HEK293 (cell line): ENCODE results near the gene OPA3.

Source experiments
- BCL11B ChIP-seq: fragments of 450-650 bp; formaldehyde crosslinking; IDR thresholded peaks from 2 replicates; pipeline ENCODE4 v1.5.1; 2016; ENCODE audit warnings: low read depth, missing biosample characterization, missing genetic modification characterization
- GLIS1 ChIP-seq: fragments of 450-650 bp; formaldehyde crosslinking; IDR thresholded peaks from 2 replicates; pipeline ENCODE4 v1.5.1; 2016; ENCODE audit warnings: missing biosample characterization, missing genetic modification characterization
- GLIS2 ChIP-seq: fragments of 450-650 bp; formaldehyde crosslinking; IDR thresholded peaks from 2 replicates; pipeline ENCODE4 v1.5.1; 2016; ENCODE audit warnings: missing biosample characterization, missing genetic modification characterization
- KLF17 ChIP-seq: fragments of 450-650 bp; formaldehyde crosslinking; IDR thresholded peaks from 2 replicates; pipeline ENCODE4 v1.5.1; 2016; ENCODE audit warnings: missing biosample characterization, missing genetic modification characterization
- KLF7 ChIP-seq: fragments of 450-650 bp; formaldehyde crosslinking; IDR thresholded peaks from 2 replicates; pipeline ENCODE4 v1.5.1; 2016; ENCODE audit warnings: missing biosample characterization, missing genetic modification characterization, borderline replicate concordance
- KLF8 ChIP-seq: fragments of 450-650 bp; formaldehyde crosslinking; IDR thresholded peaks from 2 replicates; pipeline ENCODE4 v1.5.1; 2016; ENCODE audit warnings: missing biosample characterization, missing genetic modification characterization
- KLF9 ChIP-seq: fragments of 450-650 bp; formaldehyde crosslinking; IDR thresholded peaks from 2 replicates; pipeline ENCODE4 v1.5.1; 2016; ENCODE audit warnings: missing biosample characterization, missing genetic modification characterization, low read depth
- MEIS1 ChIP-seq: sonication (generic); formaldehyde crosslinking; IDR thresholded peaks from 2 replicates; pipeline ENCODE4 v1.8.1; 2022; ENCODE audit warnings: missing genetic modification reagents, mild to moderate bottlenecking, borderline replicate concordance
- OVOL3 ChIP-seq: fragments of 450-650 bp; formaldehyde crosslinking; IDR thresholded peaks from 2 replicates; pipeline ENCODE4 v1.5.1; 2016; ENCODE audit warnings: missing biosample characterization, missing genetic modification characterization
- PATZ1 ChIP-seq: fragments of 450-650 bp; formaldehyde crosslinking; IDR thresholded peaks from 2 replicates; pipeline ENCODE4 v1.5.1; 2016; ENCODE audit warnings: missing biosample characterization, missing genetic modification characterization
- PBX3 ChIP-seq: sonication (generic); formaldehyde crosslinking; IDR thresholded peaks from 2 replicates; pipeline ENCODE4 v1.8.1; 2022; ENCODE audit warnings: mild to moderate bottlenecking, moderate library complexity, missing genetic modification reagents
- PRDM1 ChIP-seq: fragments of 450-650 bp; formaldehyde crosslinking; IDR thresholded peaks from 2 replicates; pipeline ENCODE4; 2016; ENCODE audit warnings: missing biosample characterization, missing genetic modification characterization
- PRDM10 ChIP-seq: fragments of 450-650 bp; formaldehyde crosslinking; IDR thresholded peaks from 2 replicates; pipeline ENCODE4 v1.5.1; 2016; ENCODE audit warnings: missing biosample characterization, missing genetic modification characterization
- PRDM6 ChIP-seq: fragments of 450-650 bp; formaldehyde crosslinking; IDR thresholded peaks from 2 replicates; pipeline ENCODE4 v1.5.1; 2017; ENCODE audit warnings: missing biosample characterization, missing genetic modification characterization
- SP3 ChIP-seq: fragments of 450-650 bp; formaldehyde crosslinking; IDR thresholded peaks from 2 replicates; pipeline ENCODE4 v1.5.1; 2016; ENCODE audit warnings: missing biosample characterization, missing genetic modification characterization
- ZBTB20 ChIP-seq: fragments of 450-650 bp; formaldehyde crosslinking; IDR thresholded peaks from 2 replicates; pipeline ENCODE4 v1.5.1; 2016; ENCODE audit warnings: missing biosample characterization, missing genetic modification characterization
- ZBTB7A ChIP-seq: fragments of 450-650 bp; formaldehyde crosslinking; IDR thresholded peaks from 2 replicates; pipeline ENCODE4 v1.5.1; 2016; ENCODE audit warnings: low read depth, missing biosample characterization, missing genetic modification characterization
- ZIC2 ChIP-seq: fragments of 450-650 bp; formaldehyde crosslinking; IDR thresholded peaks from 2 replicates; pipeline ENCODE4 v1.5.1; 2016; ENCODE audit warnings: missing biosample characterization, missing genetic modification characterization
- ZNF24 ChIP-seq: fragments of 450-650 bp; formaldehyde crosslinking; IDR thresholded peaks from 2 replicates; pipeline ENCODE4 v1.5.1; 2016; ENCODE audit warnings: missing biosample characterization, missing genetic modification characterization
- ZNF398 ChIP-seq: fragments of 450-650 bp; formaldehyde crosslinking; IDR thresholded peaks from 2 replicates; pipeline ENCODE4 v1.5.1; 2017; ENCODE audit warnings: missing biosample characterization, missing genetic modification characterization
- ZNF473 ChIP-seq: fragments of 450-650 bp; formaldehyde crosslinking; IDR thresholded peaks from 2 replicates; pipeline ENCODE4 v1.5.1; 2017; ENCODE audit warnings: missing biosample characterization, missing genetic modification characterization
- ZNF692 ChIP-seq: fragments of 450-650 bp; formaldehyde crosslinking; IDR thresholded peaks from 2 replicates; pipeline ENCODE4 v1.5.1; 2016; ENCODE audit warnings: missing biosample characterization, missing genetic modification characterization
- ZSCAN4 ChIP-seq: fragments of 450-650 bp; formaldehyde crosslinking; IDR thresholded peaks from 2 replicates; pipeline ENCODE4 v1.5.1; 2017; ENCODE audit warnings: missing biosample characterization, missing genetic modification characterization

The OPA3 gene

GRCh38 chr19:45496349-45496953 lies 88.2 kb downstream of the OPA3 start (continued):
- TF ChIP-seq BCL11B (tag by site-specific recombination) (0 out of 2 replicates have a peak, but pooled peaks have one; percentile 34), KLF9 (tag by site-specific recombination) (peak; percentile 27; the same call in 1 of the 2 replicates), KLF8 (tag by site-specific recombination) (peak; percentile 75; the same call in 1 of the 2 replicates), ZBTB20 (peak; percentile 89), KLF7 (tag by site-specific recombination) (peak; percentile 21; the same call in 1 of the 2 replicates), PRDM1 (tag by site-specific recombination) (no peak), PBX3 (CRISPR knock-in tag) (0 out of 2 replicates have a peak, but pooled peaks have one; percentile 35), MEIS1 (CRISPR knock-in tag) (no peak), ZIC2 (peak; percentile 34), GLIS1 (tag by site-specific recombination) (peak; percentile 71), ZNF24 (tag by site-specific recombination) (no peak), KLF17 (tag by site-specific recombination) (peak; percentile 55; the same call in 1 of the 2 replicates), ZNF473 (no peak), GLIS2 (peak; percentile 95), SP3 (tag by site-specific recombination) (peak; percentile 14), PATZ1 (tag by site-specific recombination) (peak; percentile 64), OVOL3 (tag by site-specific recombination) (no peak), PRDM6 (no peak), ZSCAN4 (tag by site-specific recombination) (no peak), ZNF692 (tag by site-specific recombination) (peak; percentile 94; the same call in 1 of the 2 replicates), PRDM10 (tag by site-specific recombination) (peak; percentile 16; the same call in 1 of the 2 replicates), ZBTB7A (peak; percentile 50; the same call in 1 of the 2 replicates), ZNF398 (peak; percentile 62)
